Activated T-cell treated with anti-CD3 and anti-CD28 coated beads, Interleukin-2, amount 50 U/mL, for 1 hour (primary cell): Measurements from ENCODE around the gene THYN1.
A peak's percentile ranks its signal among the peaks of the same experiment; 100 is the strongest.
"Not testable (repeated sequence)": the region's sequence is repeated elsewhere in the genome, so short reads cannot be mapped to it uniquely, and the experiment has no call there.

Source experiments
- DNase-seq: peaks from one replicate; pipeline ENCODE4 v3.0.0-alpha.2; 2020

The THYN1 gene

DNA sequence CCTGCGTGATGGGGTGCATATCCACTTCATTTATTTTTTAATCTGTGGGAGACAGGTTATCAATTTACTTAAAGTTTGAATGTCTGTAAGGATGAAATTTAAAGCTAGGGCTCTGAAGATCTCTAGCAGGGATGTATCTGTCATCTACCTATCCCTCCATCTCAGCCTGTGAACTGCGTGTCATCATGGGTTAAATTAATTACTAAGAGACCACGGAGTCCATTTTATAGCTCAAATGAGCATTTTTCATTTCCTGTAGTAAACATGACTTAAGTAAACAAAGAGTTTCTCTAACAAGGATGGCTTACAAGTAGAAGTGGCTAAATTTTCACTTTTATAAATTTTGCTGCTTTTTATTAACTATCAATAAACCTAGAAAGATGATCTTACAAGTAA is 20.2 kb upstream of the THYN1 start:
- DNase-seq, result no peak

DNA sequence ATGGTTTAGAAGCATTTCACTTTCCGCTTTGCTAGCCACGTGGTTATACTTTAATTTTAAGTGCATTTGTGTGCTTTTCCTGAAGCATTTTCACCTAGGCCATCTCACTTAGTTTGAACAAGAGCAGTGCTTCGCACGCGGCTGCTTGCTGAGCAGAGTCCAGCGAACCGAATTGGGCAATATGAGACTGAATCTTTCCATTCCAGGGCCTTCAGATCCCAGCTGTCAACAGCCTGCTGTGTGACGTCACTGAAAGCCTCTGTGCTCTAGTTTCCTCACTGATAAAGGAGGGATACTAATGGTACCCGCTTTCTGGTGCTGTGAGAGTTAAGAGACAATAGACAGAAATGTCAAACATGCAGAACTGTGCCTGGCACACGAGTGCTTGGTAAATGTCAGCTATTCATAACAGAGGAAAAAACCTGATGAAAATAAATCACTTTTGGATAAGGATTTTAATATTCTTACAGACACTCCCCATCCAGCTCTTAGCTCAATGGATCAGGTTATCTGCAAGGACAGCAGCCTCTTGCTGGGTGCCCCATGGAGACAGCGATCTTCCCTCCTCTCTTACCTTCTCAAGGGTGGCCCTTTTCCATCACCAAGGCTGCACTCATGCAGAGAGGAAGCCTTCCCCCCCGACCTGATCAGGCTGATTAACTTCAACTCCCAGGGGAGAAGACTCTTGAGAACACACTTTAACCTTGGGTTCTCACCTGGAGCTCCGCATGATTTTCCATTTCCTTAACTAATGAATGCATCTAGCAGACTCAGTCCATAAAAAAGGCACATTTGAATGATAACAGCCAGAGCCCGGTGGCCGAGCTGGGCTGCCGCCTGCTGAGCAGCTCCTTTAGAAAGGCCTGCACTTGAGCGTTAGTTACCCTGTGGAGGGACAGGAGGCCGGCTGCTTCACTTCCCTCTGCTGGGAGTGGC is 19.5 kb upstream of the THYN1 start:
- DNase-seq, result no peak

GRCh38 chr11:134271978-134272377 is 18.8 kb upstream of the THYN1 start:
- no peak for DNase-seq

DNA sequence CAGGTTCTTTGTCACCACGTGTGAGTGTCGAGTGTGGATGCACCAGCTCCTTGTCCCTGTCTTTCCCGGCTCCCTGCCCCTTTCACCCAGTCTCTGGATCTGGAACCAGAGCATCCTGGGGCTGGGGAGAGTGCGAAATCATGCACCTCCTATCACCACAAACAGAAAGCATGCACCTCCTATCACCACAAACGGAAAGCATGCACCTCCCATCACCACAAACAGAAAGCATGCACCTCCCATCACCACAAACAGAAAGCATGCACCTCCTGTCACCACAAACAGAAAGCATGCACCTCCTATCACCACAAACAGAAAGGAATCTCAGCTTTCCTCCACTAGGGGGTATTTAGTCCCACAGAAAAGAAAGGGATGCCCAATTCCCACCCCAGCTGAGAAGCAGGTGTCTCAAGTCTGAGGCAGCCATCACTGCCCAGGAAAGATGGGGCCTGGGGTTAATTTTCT is 17.1 kb upstream of the THYN1 start:
- DNase-seq, result no peak

- no peak for DNase-seq
Observed at GRCh38 chr11:134267966-134268365, 14.8 kb upstream of the THYN1 start.

- DNase-seq, result no peak
Observed at GRCh38 chr11:134267461-134267860, 14.3 kb upstream of the THYN1 start.

- DNase-seq, result no peak
Observed at GRCh38 chr11:134266841-134267251, 13.7 kb upstream of the THYN1 start.

DNA sequence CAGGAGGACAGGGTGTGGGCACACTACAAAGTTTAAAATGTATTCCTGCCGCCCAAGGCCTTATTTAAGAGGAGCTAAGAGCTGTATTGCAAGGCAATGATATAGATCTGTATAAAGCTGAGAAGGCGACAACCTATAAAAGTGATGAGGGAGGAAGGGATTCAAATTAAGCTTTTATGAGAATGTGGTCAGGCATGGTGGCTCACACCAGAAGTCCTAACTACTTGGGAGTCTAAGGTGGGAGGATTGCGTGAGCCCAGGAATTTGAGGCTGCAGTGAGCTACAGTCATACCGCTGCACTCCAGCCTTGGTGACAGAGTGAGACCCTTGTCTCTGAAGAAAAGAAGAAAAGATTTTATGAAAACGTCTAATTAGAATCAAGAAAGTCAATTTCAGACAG is 13.3 kb upstream of the THYN1 start:
- DNase-seq, result no peak

DNA sequence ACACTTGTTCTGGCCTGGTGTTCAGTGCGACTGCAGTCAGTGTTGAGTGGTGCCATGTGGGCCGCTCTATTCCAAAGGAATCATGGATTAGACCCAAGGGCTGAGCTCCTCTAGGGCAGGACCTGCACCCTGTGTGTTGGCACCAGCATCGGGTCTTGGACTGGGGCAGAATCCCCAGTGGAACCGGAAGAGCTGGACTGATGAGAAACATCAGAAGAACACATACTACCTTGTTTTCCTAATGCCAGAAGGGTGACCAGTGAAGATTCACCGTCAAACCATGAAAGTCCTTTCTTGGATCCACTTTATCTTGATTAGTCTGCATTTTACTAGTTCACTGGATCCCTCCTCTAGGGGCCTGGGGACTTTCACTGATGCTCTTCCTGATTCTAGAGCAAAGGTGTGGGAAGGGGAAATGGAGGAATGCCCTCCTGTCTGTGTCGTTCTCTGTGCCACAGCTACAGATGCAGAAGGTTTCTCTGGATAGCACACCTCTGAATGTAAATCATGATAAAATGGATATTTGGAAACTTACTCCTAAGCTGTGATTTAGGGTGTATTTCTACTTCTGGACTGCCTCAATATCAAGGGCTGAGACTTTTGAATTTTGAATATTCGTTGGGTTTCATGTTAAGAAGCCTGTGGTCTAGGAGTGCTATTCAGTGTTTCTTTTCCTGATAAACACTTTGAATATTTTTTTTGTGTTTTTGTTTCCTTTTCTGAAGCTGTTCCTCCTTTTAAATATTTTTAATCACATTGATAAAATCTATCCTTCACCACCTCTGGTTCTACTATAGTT is 12.0 kb upstream of the THYN1 start:
- no peak for DNase-seq

DNA sequence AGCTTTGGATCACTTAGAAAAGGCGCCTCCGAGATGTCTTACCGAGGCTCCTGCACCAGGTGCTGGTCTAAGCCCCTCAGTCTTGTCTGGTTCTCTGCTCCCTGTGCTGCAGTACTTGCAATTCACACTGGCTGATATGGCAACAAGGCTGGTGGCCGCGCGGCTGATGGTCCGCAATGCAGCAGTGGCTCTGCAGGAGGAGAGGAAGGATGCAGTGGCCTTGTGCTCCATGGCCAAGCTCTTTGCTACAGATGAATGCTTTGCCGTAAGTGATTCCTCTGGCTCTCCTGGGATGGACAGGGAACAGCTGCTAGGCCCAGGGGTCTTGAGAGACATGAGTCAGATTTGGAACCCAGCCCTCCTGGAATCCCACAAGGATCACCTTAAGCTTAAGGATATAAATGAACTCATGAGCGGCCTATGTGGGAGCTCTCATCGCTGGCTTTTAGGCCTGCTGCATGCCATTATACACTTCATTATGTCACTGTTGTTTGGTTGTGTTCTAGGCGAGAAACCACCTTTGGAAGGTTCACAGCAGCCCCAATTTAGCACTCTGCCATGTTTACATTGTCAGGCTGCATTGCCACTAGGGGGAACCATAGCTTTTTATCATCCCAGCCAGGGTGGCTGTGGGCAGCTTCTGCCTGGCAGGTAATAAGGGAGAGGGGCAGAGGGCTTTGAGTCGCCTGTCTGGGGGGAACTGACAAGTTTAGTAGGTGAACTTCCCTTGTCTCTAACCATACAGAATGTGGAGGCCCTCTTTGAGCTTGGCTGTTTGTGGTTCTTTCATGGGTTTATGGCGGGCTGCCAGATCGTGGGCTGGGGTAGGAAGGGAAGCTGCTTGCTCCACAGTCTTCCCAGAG is 8.7 kb upstream of the THYN1 start:
- peak; percentile 33 for DNase-seq

- no peak for DNase-seq
Observed at GRCh38 chr11:134260983-134261382, 7.8 kb upstream of the THYN1 start.

DNA sequence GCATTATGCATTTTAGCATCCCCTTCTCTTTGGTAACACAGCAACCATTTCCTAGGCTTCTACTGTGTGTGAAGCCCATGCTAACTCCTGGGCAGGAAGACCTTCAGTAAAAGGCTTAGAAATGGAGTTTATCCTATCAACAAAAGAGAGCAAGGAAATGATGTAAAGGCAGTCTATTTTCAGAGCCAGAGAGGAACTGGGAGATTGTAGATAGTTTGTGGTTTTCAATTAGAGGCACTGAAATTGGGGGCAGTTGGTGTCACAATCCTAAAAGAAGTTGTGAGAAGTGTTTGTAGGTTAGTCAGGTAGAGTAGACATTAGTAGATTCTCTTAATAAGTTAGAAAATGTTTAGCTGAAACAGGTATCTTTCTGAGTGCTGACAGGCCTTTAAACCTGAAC is 7.4 kb upstream of the THYN1 start:
- DNase-seq, result no peak

GRCh38 chr11:134258577-134258976 is 5.4 kb upstream of the THYN1 start:
- DNase-seq, result no peak

DNA sequence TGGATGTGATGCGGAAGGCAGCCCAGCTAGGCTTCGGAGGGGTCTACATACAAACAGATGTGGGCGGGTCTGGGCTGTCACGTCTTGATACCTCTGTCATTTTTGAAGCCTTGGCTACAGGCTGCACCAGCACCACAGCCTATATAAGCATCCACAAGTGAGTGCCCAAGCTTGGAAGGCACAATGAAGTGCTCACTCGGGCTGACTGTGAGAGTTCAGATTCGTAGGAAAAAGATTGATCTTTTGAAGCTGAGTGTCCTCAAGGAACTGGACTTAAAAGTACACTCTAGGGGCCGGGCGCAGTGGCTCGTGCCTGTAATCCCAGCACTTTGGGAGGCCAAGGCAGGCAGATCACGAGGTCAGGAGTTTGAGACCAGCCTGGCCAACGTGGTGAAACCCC is 3.9 kb upstream of the THYN1 start:
- no peak for DNase-seq

GRCh38 chr11:134255184-134255561 is 2.0 kb upstream of the THYN1 start:
- DNase-seq, result not testable (repeated sequence)

DNA sequence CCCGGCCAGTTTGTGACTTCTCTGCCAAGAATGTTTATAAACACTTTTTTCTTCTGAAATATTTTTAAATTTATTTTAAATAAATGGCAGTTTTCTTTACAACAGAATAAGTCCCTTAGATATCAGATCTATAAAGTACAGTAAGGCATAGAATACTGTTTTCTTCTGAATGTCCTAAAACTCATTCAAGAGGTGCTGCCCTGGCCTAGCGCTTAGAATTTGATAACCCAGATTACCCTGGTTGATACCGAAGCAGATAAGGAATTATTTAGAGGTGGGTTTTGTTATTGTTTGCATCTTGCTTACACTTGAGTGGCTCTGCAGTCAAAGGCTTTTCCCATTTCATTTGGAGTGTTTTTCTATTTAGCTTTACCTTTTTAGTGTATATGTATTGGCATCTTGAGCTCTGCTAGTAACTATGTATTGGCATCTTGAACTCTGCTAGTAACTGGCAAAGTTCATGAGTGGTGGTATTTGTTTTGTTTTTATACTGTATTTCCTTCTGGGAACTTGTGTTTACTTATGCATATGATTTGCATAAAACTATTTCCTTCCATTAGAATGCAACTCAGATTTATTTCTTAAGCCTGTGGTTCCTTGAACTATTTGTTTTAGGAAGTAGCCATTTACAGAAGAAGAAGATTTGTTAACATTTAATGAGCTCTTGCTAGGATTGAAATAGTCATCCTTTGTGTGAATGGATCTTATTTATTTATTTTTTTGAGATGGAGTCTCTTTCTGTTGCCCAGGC is 1.5 kb upstream of the THYN1 start:
- DNase-seq, result no peak

- DNase-seq, result peak; percentile 43
Observed at GRCh38 chr11:134252346-134253187, 585 bp downstream of the THYN1 start.

- DNase-seq, result no peak
Observed at GRCh38 chr11:134250675-134251074, 2.5 kb downstream of the THYN1 start.

- no peak for DNase-seq
Observed at GRCh38 chr11:134250246-134250645, 2.9 kb downstream of the THYN1 start.

DNA sequence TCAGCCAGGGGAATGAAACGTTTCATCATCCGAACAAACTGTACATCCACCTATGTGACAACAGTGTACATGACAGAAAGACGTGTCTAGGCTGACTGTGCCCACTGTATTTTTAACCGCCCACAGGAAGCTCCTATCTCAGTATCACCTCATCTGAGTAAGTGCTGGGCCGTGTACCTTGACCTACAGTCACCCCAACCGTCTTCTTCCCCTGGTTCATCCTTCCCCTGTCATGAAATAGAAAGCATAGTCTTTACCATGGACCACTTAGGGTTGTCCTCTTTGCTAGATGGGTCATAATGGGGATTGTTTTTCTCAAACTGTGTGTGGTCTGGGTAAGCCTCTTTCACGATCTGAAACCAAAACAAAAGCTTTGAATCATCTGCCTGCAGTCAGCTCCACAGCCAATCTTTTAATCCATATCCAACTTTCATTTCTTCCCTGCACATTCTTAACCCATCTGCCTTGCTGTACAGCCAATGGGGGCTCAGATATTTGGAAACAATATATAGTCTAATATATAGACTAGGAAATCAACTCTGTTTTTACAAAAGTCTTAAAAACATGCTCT is 4.2 kb downstream of the THYN1 start:
- no peak for DNase-seq

GRCh38 chr11:134246678-134247077 is 6.5 kb downstream of the THYN1 start:
- no peak for DNase-seq
